NT2/D1 (cell line): ENCODE data around the gene TTC34.

Experiments used
- YY1 ChIP-seq: IDR thresholded peaks from 2 replicates; pipeline ENCODE4 v1.6.1; 2011; ENCODE audit not compliant: insufficient read length, insufficient read depth
- ZNF274 ChIP-seq: IDR thresholded peaks from 2 replicates; pipeline ENCODE4 v1.6.1; 2011; ENCODE audit warnings: mild to moderate bottlenecking, low read depth, low read length

GRCh38 chr1:2643414-2644077 is 157.9 kb downstream of the TTC34 start:
- no peak for TF ChIP-seq ZNF274
- no peak for TF ChIP-seq YY1
